Karpas-422 (cell line): ENCODE results near the gene RAB3D. TPM values are rescaled to one million over a fixed set of nuclear protein-coding genes. Genes with fewer than 3 reads are reported as not detected.
A peak's percentile ranks its signal among the peaks of the same experiment; 100 is the strongest.
"Not testable (repeated sequence)": the region's sequence is repeated elsewhere in the genome, so short reads cannot be mapped to it uniquely, and the experiment has no call there.

ENCODE experiments used
- DNase-seq: peaks from one replicate; pipeline ENCODE4 v3.0.0-alpha.2; 2015
- H2AFZ ChIP-seq: fragments of 200-600 bp; sonication (generic); 2 replicates; pipeline ENCODE4 v1.6.1; 2014; ENCODE audit warnings: antibody characterized with exemption, low read length, mixed read lengths
- H3K27ac ChIP-seq: fragments of 200-600 bp; sonication (generic); 2 replicates; pipeline ENCODE4 v1.5.1; 2014; ENCODE audit warnings: mild to moderate bottlenecking, low read length, moderate library complexity
- H3K27me3 ChIP-seq: fragments of 200-600 bp; sonication (generic); 2 replicates; pipeline ENCODE4 v1.6.1; 2014; ENCODE audit warnings: low read length, mixed read lengths
- H3K36me3 ChIP-seq: fragments of 200-600 bp; sonication (generic); 2 replicates; pipeline ENCODE4 v1.6.1; 2014; ENCODE audit warnings: low read length, mixed read lengths; ENCODE audit not compliant: insufficient read depth
- H3K4me1 ChIP-seq: fragments of 200-600 bp; sonication (generic); 2 replicates; pipeline ENCODE4 v1.6.1; 2014; ENCODE audit warnings: mild to moderate bottlenecking, low read length, mixed read lengths
- H3K4me2 ChIP-seq: fragments of 200-600 bp; sonication (generic); 2 replicates; pipeline ENCODE4 v1.6.1; 2014; ENCODE audit warnings: low read length, low read depth, mild to moderate bottlenecking; ENCODE audit not compliant: poor library complexity, severe bottlenecking
- H3K4me3 ChIP-seq: fragments of 200-600 bp; sonication (generic); 2 replicates; pipeline ENCODE4 v1.5.1; 2014; ENCODE audit warnings: mild to moderate bottlenecking, antibody characterized with exemption, low read length, mixed read lengths
- H3K79me2 ChIP-seq: fragments of 200-600 bp; sonication (generic); 2 replicates; pipeline ENCODE4 v1.6.1; 2014; ENCODE audit warnings: mild to moderate bottlenecking, low read length, mixed read lengths
- H3K9ac ChIP-seq: fragments of 200-600 bp; sonication (generic); 2 replicates; pipeline ENCODE4 v1.6.0; 2014; ENCODE audit warnings: low read length
- H3K9me2 ChIP-seq: fragments of 200-600 bp; sonication (generic), shearing (Covaris generic); replicated peaks from 2 replicates; pipeline ENCODE4 v1.6.0; 2014; ENCODE audit warnings: mild to moderate bottlenecking, low read length, moderate library complexity; ENCODE audit not compliant: insufficient read depth
- H3K9me3 ChIP-seq: fragments of 300-700, 200-600 bp; sonication (generic); 2 replicates; pipeline ENCODE4 v1.6.1; 2014; ENCODE audit warnings: low read length, mixed read lengths
- H4K20me1 ChIP-seq: fragments of 200-600 bp; sonication (generic); 2 replicates; pipeline ENCODE4 v1.6.1; 2014; ENCODE audit warnings: mild to moderate bottlenecking, antibody characterized with exemption, low read length, low read depth; ENCODE audit not compliant: insufficient read depth
- total RNA-seq: library from RNA; depleted of rRNA; stranded (reverse); fragments of >200 nt; shearing (Covaris generic); gene quantifications from 2 replicates; pipeline ENCODE4 v1.2.3, GENCODE V29; 2014; ENCODE audit warnings: low replicate concordance

RAB3D gene
- total RNA-seq, 1 experiment from 2014 or later, result 8.6 TPM

- H3K4me2 ChIP-seq, result no peak overlapping the region
- H3K9me2 ChIP-seq, result no peaks in the 10 kb centered on the region
- no peak overlapping the region for H2AFZ ChIP-seq
- H3K4me3 ChIP-seq, result no peak overlapping the region
- no peaks in the 10 kb centered on the region for H3K27me3 ChIP-seq
- peaks cover 6% of the 10 kb centered on the region; the same call in 1 of the 2 replicates for H3K9me3 ChIP-seq
- H3K79me2 ChIP-seq, result peaks cover 10% of the 10 kb centered on the region
- no peak overlapping the region for H3K27ac ChIP-seq
- peaks cover 17% of the 10 kb centered on the region for H3K4me1 ChIP-seq
- H4K20me1 ChIP-seq, result no peaks in the 10 kb centered on the region
- DNase-seq, result no peak
- H3K9ac ChIP-seq, result no peak overlapping the region
- H3K36me3 ChIP-seq, result no peaks in the 10 kb centered on the region
Observed at GRCh38 chr19:11347546-11348039, 8.1 kb upstream of the RAB3D start.

GRCh38 chr19:11346104-11346940, 6.9 kb upstream of the RAB3D start, which contains the start of the genes CCDC159 and TMEM205:
TSS of gene CCDC159 (plus strand) at chr19:11346519. CDS start at chr19:11346607, 88 bp downstream.
TSS of gene TMEM205 (minus strand) at chr19:11346268. CDS start at chr19:11345619, 649 bp downstream.
- peak; percentile 100 for DNase-seq
- Histone ChIP-seq H3K4me1 (peaks cover 17% of the 10 kb centered on the region), H3K27me3 (no peaks in the 10 kb centered on the region), H3K4me2 (peak within 1 kb of the TSS; percentile 85), H4K20me1 (no peaks in the 10 kb centered on the region), H3K9me3 (peaks cover 6% of the 10 kb centered on the region; the same call in 1 of the 2 replicates), H3K4me3 (peak within 1 kb of the TSS; percentile 82), H3K27ac (0 out of 2 replicates have a peak within 1 kb of the TSS, but pooled peaks have one; percentile 32), H2AFZ (peak within 1 kb of the TSS; percentile 73), H3K36me3 (peaks cover 4% of the 10 kb centered on the region; the same call in 1 of the 2 replicates), H3K79me2 (peaks cover 10% of the 10 kb centered on the region), H3K9me2 (no peaks in the 10 kb centered on the region), H3K9ac (peak within 1 kb of the TSS; percentile 88)

DNA sequence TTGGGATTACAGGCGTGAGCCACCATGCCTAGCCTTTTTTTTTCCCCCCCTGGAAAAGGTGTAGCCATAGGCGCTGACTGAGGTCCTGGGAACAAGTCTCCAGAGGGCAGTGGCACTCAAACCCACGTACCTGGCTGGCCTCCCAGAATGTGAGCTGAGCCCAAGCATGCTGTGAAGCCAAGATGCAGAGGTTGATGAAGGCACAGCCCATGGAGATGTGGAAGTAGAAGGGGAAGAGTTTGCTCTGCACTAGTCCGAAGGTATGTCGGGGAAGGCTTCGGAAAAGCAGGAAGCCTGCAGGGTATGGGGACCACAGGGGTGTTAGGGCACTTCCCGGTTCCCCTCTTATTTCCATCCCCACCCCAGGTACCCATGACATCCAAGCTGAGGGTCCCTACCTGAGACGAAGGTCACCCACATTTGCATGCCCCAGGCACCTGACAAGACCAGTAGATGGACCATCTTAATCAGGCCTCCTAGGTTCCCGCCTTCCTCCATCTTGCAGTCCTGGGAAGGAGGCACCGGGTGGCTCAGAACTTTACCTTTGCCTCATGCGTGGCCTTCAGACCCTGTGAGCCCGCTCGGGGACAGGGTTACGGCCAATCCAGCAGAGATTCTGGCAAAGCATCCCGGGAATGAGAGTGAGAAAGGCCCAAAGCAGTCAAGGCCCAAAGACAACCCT, 5.8 kb upstream of the RAB3D start:
- Histone ChIP-seq H3K27ac (no peak overlapping the region), H4K20me1 (no peaks in the 10 kb centered on the region), H3K4me2 (peak overlapping the region; percentile 85), H3K9me3 (peaks cover 6% of the 10 kb centered on the region; the same call in 1 of the 2 replicates), H2AFZ (no peak overlapping the region), H3K27me3 (no peaks in the 10 kb centered on the region), H3K9ac (peak overlapping the region; percentile 88), H3K9me2 (no peaks in the 10 kb centered on the region), H3K4me1 (peaks cover 17% of the 10 kb centered on the region), H3K36me3 (peaks cover 6% of the 10 kb centered on the region; the same call in 1 of the 2 replicates), H3K4me3 (peak overlapping the region; percentile 82), H3K79me2 (peaks cover 10% of the 10 kb centered on the region)
- DNase-seq, result no peak

DNA sequence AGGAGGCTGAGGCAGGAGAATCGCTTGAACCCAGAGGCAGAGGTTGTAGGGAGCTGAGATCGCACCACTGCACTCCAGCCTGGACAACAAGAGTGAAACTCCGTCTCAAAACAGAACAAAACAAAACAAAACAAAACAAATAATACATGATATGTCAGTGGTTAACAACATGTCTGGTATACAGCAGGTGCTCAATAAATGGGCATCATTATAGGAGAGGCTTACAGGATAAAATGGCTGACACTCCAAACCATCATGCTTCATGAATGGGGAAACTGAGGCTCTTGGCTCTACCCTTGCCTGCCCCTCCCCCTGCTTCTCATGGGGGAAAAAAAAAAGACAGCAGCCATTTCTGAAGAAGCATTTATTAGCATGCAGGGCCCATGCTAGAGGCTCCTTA, 3.0 kb upstream of the RAB3D start:
- H3K9ac ChIP-seq, result no peak overlapping the region
- no peaks in the 10 kb centered on the region for H3K27me3 ChIP-seq
- H2AFZ ChIP-seq, result no peak overlapping the region
- no peaks in the 10 kb centered on the region for H3K9me3 ChIP-seq
- H3K4me2 ChIP-seq, result no peak overlapping the region
- peaks cover 6% of the 10 kb centered on the region; the same call in 1 of the 2 replicates for H3K36me3 ChIP-seq
- H3K27ac ChIP-seq, result no peak overlapping the region
- no peaks in the 10 kb centered on the region for H3K9me2 ChIP-seq
- DNase-seq, result no peak
- peaks cover 33% of the 10 kb centered on the region for H3K4me1 ChIP-seq
- H4K20me1 ChIP-seq, result no peaks in the 10 kb centered on the region
- peaks cover 27% of the 10 kb centered on the region for H3K79me2 ChIP-seq
- no peak overlapping the region for H3K4me3 ChIP-seq

DNA sequence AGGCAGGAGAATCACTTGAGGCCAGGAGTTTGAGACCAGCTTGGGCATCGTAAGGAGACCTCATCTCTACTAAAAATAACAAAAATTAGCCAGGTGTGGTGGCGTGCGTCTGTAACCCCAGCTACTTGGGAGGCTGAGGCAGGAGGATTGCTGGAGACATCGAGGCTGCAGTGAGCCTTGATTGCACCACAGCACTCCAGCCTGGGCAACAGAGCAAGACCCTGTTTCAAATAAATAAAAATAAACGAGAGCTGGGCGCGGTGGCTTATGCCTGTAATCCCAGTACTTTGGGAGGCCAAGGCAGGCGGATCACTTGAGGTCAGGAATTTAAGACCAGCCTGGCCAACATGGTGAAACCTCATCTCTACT, 626 bp upstream of the RAB3D start:
- H3K9ac ChIP-seq, result peak overlapping the region; percentile 63
- not testable (repeated sequence) for H3K27me3 ChIP-seq, H3K9me2 ChIP-seq, H3K27ac ChIP-seq, H3K9me3 ChIP-seq, H4K20me1 ChIP-seq, DNase-seq
- H3K36me3 ChIP-seq, result peaks cover 10% of the 10 kb centered on the region
- peaks cover 18% of the 10 kb centered on the region for H3K79me2 ChIP-seq
- peaks cover 23% of the 10 kb centered on the region for H3K4me1 ChIP-seq
- H3K4me3 ChIP-seq, result peak overlapping the region; percentile 91
- peak overlapping the region; percentile 91; the same call in 1 of the 2 replicates for H2AFZ ChIP-seq
- H3K4me2 ChIP-seq, result peak overlapping the region; percentile 90

DNA sequence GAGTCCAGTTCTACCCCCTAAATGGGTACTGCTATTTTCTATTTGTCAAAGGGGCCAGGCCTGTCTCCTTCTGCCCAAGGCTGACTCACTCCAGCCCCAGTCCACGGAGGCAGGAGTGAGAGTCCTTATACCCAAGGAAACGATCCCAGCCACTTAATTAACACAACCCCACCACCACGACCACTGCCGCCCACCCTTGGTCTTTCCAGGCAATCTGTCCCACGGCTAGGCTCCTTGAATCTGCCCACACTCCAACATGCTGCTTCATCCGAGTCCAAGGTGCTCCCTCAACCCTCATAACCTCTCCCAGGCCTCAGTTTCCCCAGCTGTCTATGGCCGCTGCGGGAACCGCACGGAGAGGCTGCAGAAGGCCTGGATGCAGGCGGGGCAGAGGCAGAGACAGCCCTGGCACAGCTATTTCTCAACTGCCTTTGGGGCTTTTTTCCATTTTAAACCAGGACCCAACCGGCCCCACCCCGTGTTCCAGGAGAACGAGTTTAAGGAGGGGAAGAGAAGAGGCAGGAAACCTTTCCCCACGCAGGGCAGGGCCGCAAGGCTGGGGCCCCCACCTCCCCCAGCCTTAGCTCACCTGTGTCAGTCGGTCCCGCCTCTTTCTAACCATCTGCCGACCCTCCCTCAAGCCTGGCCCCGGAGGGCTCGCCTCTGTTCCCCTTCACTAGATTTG, 746 bp downstream of the RAB3D start:
- Histone ChIP-seq H3K27me3 (no peaks in the 10 kb centered on the region), H4K20me1 (no peaks in the 10 kb centered on the region), H3K4me1 (peaks cover 16% of the 10 kb centered on the region), H3K9me2 (no peaks in the 10 kb centered on the region), H3K9ac (peak overlapping the region; percentile 83), H3K4me2 (peak overlapping the region; percentile 90), H3K27ac (peak overlapping the region; percentile 32), H3K4me3 (peak overlapping the region; percentile 91), H2AFZ (peak overlapping the region; percentile 89), H3K9me3 (no peaks in the 10 kb centered on the region), H3K79me2 (peaks cover 16% of the 10 kb centered on the region), H3K36me3 (peaks cover 12% of the 10 kb centered on the region)
- DNase-seq, result no peak

DNA sequence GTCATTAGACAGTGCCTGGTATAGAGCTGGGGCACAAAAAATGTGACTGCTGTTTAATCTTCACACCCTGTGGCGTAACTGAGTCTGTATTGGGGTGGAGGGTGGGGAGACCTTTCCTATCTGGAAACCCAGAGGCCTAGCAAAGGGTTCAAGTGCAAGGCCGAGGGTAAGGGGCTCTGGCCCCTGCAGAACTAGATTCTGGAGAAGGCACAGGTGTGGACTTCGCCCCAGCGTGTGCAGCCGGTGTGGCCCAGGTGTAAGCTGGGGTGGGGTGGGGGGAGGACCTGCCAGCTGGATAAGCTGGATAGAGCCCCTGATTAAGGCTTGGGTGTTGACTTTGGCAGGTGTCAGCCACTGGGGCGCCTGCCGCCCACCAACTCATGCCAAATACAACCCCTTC, 1.3 kb downstream of the RAB3D start:
- Histone ChIP-seq H3K27me3 (no peaks in the 10 kb centered on the region), H3K9me2 (no peaks in the 10 kb centered on the region), H3K9me3 (no peaks in the 10 kb centered on the region), H2AFZ (no peak overlapping the region), H3K4me2 (peak overlapping the region; percentile 90), H3K9ac (no peak overlapping the region), H4K20me1 (no peaks in the 10 kb centered on the region), H3K36me3 (peaks cover 12% of the 10 kb centered on the region), H3K4me1 (peaks cover 16% of the 10 kb centered on the region), H3K27ac (no peak overlapping the region), H3K4me3 (no peak overlapping the region; the same call in 1 of the 2 replicates), H3K79me2 (peaks cover 16% of the 10 kb centered on the region)
- DNase-seq, result no peak
